ENCODE results near the gene SCUBE1. TPM values are rescaled to one million over a fixed set of nuclear protein-coding genes. Genes with fewer than 3 reads are reported as not detected.
A peak's percentile ranks its signal among the peaks of the same experiment; 100 is the strongest.

Gene SCUBE1
- total RNA-seq, 1 donor from 2014 or later, result 140 TPM

DNA sequence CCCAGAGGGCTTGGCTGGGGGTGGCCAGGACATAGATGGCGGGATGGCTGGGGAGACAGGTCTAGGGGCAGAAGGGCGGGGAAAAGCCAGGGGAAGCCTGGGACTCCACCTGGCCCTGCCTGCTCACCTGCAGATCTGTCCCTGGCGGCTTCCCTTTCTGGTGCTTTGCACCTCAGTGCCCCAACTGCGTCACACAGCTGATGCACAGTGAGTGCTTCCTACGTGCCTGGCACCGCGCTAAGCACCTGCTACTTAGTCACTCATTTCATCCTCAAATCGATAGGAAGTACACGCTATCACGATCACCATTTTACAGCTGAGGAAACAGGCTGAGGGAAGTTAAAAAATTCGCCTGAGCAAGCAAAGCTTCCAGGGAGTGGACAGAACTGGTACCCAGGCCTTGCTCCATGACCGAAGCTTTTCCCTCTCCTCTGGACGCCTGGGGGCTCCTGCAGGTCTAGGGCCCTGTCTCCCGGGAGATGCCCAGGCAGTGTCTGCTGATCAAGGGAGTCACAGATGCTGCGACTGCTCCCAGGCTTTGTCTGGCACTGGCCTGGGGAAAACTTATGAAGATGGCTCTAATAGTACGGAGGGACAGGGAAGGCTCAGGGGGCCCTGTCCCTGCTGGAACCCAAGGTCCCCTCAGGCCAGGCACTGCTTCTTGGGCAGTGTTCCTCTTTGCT lies 93.2 kb downstream of the SCUBE1 start:
- no peak for DNase-seq (ENCODE audit: low spot score)
- intact Hi-C loops (cut with DNase I), result no loop called here
- ATAC-seq, result no peak

DNA sequence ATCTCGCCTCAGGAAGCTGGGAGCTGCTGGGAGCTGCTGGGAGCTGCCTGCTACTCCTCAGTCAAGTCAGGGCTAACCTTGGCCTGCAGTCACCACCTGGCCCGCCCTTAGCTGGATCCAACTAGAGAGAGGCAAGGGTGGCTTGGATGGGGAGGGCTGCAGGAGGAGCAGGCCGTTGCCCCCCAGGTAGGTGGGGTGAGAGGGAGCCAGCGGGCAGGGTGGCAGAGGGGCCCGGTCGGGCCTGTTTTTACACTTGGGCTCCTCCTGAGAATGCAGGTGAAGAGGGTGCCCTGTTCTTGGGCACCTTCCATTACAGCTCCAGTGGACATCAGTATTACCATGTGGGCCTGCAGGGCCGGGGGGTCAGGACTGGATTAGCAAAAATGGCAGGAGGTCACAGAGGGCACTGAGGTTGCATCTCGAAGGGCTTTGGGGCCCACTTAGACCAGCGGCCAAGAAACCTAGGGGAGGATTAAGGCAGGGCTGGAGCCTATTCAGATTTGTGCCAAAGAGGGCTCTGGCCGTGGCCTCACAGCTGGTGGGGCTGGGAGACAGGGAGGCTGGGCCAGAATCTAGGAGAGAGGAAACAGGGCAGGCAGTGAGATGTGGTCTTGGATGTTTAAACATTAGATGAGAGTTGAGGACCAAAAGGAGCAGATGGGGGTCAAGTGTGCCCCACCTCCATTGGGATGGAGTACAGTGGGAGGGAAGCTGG lies 95.5 kb downstream of the SCUBE1 start:
- no peak for ATAC-seq
- intact Hi-C loops (cut with DNase I), result no loop called here
- DNase-seq (ENCODE audit: low spot score), result no peak

DNA sequence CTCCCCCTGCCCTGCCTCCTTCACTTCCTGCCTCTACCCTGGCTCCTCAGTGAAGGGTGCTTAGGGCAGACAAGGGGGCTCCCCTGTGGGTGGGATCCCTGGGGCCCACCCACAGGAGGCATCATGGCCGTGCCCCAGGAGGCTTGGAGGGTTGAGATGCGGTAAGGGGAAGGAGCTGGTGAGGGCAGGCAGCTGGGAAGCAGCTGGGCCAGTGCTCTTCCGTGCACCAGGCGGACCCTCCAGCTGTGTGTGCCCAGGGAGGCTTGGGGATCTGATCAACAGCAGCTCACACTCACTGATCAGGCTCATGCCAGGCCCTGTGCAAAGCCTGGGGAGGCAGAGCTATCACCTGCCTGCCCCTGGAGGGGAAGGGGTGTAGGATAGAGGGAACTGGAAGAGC lies 97.0 kb downstream of the SCUBE1 start:
- no peak for ATAC-seq
- intact Hi-C loops (cut with DNase I), result no loop called here
- no peak for DNase-seq (ENCODE audit: low spot score)

DNA sequence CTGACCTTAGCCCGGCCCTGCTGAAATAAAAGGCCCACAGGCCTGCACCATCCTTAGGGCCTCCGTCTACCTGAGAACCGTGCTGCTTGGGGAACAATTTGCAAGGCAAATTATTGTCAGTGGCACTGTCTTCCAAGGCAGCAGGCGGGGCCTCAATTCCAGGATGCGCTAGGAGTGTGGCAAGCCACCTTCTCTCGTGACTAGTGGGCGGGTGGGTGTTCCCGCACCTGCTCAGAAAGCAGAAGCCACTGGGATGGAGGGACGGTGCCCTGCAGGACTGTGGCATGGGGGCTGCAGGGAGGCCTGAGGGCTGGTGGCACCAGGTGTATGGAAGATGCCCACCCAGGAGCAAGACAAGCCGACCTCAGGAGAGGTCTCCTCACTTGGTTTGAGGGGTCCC lies 97.5 kb downstream of the SCUBE1 start:
- intact Hi-C loops (cut with DNase I), result no loop called here
- DNase-seq (ENCODE audit: low spot score) (no peak), ATAC-seq (no peak)

DNA sequence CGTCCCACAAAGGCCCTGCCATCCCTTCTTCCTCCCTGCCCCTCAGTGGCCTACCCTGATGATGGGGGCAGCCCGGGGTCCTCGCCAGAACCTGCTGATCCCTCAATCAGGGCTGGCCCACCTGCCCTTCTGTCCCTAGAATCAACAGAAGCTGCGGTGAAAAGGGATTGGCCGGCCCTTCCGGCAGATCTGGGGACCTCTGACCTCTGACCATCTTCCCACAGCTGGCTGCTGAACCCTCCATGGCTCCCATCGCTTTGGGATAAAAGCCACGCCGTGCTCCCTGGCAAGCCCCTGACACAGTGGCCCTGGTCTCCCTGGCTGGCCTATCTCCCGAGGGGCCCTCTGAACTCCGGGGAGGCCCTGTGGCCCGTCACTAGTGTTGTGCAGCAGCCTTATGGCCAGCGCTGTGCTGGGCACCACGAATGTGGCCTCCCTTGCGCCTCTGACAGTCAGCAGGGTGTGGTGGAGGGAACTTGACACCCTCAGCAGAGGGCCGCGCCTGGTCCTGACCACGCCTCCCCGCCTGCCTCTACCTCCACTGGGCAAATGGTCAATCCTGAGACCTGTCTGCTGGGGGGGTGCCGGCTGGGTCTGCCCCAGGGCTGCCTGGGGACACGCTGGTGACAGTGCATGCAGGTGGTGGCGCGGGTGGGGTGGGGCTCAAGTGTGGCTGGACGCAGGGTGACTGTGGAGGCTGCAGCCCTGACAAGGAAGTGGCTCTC lies 98.2 kb downstream of the SCUBE1 start:
- ATAC-seq (no peak), DNase-seq (ENCODE audit: low spot score) (no peak)
- intact Hi-C loops (cut with DNase I), result no loop called here

DNA sequence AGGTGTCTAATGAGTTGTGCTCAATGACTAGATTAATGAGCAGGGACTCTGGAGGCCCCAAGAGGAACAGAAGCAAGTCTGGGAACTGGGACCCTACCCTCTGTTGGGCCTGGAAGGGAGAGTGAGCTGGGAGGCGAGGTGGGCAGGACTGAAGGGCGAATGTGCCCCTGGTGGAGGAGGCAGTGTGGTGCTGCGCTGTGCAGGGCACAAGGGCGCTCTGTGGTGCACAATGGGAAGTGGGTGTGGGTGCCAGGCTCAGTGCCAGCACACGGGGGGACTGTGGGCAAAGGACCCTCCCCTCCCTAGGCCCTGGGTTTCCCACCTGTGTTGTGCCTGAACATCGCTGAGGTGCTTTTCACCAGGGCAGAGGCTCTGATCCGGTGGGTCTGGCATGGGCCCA lies 98.8 kb downstream of the SCUBE1 start:
- intact Hi-C loops (cut with DNase I), result no loop called here
- DNase-seq (ENCODE audit: low spot score) (no peak), ATAC-seq (no peak)

DNA sequence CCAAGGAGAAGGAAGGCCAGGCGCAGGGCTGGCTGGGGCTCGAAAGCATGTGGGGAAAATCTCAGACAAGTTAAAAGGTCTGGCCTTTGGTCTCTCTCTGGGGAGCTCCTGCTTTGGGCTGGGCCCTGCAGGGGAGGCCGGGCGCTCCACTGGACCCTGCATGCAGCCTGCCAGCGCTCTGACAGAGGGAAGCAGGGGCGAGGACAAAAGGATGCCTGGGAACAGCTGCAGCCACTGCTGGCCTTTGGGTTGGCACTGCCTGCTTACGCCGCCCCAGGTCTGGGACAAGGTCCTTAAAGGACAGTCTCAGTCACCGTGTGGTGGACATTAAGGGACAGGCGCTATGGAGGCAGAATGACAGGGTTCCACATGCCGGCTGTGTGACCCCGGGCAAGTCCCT lies 99.8 kb downstream of the SCUBE1 start:
- intact Hi-C loops (cut with DNase I), result no loop called here
- ATAC-seq (no peak), DNase-seq (ENCODE audit: low spot score) (no peak)

DNA sequence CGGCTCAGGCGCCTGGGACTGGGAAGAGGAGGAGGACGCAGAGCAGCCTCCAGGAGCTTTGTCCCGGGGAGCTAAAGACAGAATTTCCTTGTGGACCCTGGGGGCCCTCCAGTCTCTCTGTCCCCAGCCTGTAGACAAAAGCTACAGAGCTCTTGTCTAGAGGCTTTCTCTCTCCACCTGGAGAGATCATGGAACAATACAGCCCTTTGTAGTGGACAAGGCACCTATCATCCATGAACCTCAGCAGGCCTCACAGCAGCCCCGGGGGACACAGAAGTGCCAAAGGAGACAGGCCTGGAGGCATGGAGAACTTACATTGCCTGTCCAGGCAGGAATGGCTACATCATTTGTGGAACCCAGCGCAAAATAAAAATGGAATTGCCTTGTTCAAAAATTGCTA lies 100.5 kb downstream of the SCUBE1 start:
- intact Hi-C loops (cut with DNase I), result no loop called here
- DNase-seq (ENCODE audit: low spot score) (no peak), ATAC-seq (no peak)

DNA sequence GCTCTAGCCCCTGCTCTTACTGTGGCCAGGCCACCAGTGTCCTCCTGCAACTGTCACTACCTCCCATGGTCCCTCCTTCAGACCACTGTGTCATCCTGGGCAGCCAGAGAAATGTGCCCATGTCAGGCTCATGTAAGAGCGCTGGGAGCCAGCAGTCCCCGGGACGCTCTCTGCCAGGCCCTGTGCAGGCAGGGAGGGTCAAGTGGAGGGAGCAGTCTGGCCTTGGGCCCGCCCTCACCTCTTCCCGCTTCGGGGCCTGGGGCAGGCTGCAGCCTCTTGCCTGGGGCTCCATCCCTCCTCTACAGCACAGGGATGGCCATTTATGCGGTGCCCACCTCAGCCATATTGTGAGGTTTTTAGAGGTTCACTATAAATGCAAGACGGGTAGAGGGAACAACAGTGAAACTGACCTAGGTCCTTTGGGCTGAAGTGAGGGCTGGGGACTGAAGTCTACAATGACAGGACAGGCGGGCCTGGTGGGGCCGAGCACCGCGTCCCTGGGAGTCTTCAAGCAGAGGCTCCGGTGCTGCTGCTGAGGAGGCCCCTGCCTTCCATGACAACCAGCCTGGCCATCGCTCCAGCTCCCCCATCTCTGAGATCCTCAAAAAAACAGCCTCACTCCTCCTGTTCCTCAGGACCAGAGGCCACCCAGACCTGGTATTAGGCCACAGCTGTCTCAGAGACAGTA lies 101.3 kb downstream of the SCUBE1 start:
- no peak for ATAC-seq
- DNase-seq (ENCODE audit: low spot score), result no peak
- intact Hi-C loops (cut with DNase I), result no loop called here

DNA sequence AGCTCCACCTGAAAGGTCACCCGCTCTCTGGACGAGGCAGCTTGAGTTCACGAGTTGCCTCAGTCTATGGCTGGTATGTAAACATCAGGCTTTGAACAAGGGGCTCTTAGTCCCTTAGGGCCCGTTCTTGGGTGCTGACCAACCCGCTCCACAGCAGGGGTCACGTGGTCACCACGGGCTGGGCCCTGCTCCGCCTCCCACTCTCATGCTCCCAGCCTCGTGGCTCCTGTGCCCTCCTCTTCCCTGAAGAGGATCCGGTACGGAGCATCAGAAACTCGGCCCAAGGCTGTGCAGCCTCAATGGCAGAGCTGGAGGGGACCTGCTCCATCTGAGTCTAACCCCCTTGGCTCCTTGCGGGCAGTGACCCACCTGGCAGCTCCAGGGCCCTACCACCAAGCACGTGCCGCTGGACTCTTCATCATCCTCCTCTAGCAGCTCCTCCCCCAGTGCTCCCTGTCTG lies 102.0 kb downstream of the SCUBE1 start:
- intact Hi-C loops (cut with DNase I), result no loop called here
- peak; percentile 51 for ATAC-seq
- no peak for DNase-seq (ENCODE audit: low spot score)

DNA sequence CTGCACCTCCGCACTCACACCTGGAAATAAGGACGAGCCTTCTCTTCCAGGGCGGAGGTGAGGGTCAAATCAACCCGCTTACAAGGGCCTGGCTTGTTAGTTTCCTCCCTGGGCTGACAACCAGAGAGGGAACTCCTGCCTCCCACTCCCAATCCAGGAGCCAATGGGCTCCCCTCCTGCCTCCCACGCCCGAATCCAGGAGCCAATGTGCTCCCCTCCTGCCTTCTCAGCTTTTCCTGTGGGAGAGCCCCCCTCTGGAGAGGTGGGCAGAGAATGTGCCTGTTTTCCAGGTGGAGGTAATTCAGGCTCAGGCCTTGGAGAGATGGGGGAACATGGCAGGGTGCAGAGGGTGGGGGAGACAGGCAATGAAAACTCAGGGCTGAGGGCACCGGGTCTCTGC lies 102.6 kb downstream of the SCUBE1 start:
- intact Hi-C loops (cut with DNase I), result no loop called here
- ATAC-seq (no peak), DNase-seq (ENCODE audit: low spot score) (no peak)

DNA sequence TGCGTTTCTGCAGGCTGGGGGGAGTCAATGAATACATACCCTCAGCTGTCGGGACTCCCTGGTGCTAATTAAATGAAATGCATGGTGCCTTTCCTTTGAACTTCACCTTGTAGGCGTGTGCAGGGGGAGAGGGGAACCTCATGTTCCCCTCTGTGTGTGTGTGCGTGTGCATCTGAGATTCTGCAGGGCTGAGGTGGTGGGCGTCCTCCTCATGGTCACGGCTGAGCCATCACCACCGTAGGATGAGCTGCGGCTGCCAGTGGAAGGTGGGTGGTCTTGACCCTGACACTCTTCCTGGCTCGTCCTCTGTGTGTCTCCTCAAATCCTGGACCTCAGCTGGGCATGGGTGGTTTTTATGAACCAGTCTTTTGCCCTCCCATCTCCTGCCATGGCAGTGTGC lies 103.2 kb downstream of the SCUBE1 start:
- no peak for DNase-seq (ENCODE audit: low spot score)
- intact Hi-C loops (cut with DNase I), result no loop called here
- no peak for ATAC-seq

DNA sequence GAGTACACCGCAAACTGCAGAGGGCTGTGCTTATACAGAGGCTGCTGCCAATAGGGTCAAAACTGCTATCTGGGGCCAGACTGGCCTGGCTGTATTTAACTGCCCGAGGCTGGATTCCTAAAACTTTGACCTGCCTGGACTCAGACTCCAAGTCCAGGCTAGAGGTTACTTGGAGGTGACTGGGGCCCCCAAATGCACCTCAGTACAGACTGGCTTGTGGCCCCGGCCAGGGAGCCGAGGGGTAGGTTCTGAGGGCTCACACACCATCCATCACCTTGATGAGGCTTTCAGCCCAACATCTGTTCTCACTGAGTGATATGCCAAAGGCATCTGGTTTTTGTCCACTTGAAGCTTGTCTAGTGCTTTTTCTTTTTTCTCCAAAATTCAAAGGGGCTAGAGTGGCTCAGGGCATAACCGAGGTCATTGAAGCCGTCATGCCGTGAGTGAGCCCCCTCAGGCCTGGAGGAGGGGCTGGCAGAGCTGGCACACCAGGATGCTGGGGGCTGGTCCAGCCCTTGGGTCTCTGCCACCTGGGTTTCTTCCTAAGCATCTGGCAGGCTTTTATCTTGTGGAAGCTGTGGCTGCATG lies 103.9 kb downstream of the SCUBE1 start:
- intact Hi-C loops (cut with DNase I), result no loop called here
- no peak for DNase-seq (ENCODE audit: low spot score)
- ATAC-seq, result no peak

DNA sequence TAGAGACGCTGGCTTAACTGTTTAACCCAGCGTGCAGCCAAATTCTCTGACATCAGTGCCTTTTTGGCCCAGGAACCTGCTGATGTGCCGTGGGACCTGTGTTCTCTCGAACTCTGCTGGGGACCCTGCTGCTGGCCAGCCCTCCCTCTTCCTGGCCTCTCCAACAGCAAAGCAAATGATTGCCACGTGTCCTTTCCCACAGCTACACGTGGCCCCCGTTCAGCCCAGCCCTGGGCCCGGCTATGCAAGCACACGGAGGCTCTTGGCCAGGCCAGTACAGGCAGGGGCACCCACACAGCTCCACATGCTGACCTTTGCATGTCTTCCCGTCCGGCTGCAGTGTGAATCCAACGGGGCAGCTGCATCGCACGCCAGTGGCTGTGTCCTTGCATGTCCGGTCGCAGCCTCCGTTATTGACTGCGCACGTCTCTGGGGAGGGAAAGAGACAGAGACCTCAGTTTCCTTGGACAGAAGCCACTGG lies 104.6 kb downstream of the SCUBE1 start:
- intact Hi-C loops (cut with DNase I), result no loop called here
- ATAC-seq (peak; percentile 77), DNase-seq (ENCODE audit: low spot score) (peak; percentile 69)

DNA sequence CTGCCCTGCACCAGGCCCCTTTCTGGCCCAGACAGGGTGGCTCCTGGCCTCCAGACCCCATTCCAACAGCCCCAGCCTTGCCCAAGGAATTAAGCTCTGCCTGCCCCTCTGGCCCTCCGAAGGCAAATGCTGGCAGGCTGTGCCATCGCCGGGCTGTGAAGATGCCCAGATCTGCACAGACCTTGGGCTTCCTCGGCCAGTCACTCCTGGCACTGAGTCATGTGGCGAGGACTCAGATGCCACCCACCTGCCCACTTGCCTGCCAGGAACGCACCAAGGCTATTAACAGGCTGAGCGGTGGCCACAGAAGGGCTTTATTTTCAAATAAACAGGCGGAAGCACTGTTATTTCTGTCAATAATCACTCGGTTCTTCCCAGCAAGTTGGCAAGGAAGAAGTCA lies 105.9 kb downstream of the SCUBE1 start:
- ATAC-seq, result no peak
- DNase-seq (ENCODE audit: low spot score), result no peak
- intact Hi-C loops (cut with DNase I), result no loop called here

DNA sequence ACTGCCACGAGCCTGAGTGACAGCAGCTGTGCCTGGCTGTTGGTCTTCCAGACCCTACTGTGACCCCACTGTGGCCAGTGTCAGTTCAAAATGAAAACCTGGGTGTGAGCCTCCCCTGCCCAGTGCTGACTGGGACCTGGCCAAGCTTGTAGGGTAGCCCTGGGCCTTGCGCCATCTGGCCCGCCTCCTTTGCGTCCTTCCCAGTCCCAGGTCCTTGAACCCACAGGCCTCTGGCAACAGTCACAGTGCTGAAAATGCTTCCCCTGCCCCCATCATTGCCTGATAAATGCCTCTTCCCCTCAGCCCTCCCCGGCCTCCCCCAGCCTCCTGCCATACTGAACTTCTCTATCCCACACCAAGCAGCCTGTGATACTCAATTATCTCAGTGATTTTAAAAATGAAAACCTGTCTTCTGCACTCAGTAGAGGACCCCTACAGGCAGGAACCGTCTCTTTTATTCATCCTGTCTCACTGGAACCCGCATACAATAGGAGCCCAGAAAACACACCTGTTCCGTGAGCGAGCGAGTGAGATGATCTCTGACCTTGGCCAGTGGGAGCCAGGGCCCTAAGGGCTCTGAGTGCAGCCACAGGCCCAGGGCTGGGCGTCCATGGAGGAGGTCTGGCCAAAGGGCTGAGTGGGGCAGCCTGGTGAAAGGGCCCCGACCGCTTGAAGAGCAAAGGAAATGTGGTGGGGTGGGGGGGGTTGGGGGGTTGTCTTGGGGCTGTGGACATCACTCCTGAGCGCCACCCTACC lies 106.6 kb downstream of the SCUBE1 start:
- intact Hi-C loops (cut with DNase I), result no loop called here
- DNase-seq (ENCODE audit: low spot score) (no peak), ATAC-seq (no peak)

DNA sequence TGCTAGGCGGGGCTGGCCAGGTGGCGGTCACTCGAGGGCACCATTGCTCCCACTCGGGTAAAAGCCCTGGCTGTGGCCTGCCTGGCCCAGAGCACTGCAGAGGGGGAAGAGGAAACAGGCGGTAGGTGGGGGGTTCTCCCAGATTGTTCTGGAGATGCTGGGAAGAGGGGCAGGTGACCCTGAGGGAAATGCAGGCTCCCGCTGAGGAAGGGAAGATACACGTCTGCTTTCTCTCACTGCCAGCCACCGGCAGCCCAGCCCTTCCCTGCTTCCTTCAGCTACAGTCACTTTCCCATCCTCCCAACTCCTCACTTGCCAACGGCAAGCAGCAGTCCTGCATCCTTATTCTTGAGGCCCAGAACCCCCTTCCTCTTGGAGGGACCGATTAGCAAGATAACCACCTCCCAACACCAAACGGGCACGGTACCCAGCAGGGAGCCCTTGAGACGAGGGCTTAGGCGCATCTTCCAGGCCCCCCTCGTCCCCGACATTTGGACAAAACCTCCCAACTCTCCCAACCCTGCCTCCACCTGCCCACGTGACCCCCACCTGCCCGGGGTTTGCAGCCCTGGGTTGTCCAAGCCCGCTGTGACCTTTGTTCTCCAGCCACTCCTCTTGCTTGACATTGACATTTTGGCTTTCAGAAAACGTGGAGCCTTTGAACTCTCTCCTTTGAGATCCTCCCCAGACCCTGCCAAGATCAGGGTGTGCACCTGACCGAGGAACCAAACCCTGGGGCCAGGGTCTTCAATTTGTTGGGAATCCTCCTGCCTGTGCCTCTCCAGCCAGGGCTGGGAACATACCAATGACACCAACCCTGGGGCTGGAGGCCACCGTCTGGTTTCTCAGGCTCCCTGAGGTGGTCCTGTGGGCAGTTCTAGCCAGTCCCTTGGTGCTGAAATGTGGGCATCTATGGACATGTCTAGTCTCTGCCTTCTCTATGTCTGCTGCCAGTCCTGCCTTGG lies 107.4 kb downstream of the SCUBE1 start:
- intact Hi-C loops (cut with DNase I), result loop anchor here (1.0 kb wide), 1 partner anchor 148 kb away; no protein-coding TSS in a partner anchor
- DNase-seq (ENCODE audit: low spot score) (no peak), ATAC-seq (no peak)
